MG63 (cell line): ENCODE data around the gene MORN1. TPM values are rescaled to one million over a fixed set of nuclear protein-coding genes. Genes with fewer than 3 reads are reported as not detected.
"Not testable (repeated sequence)": the region's sequence is repeated elsewhere in the genome, so short reads cannot be mapped to it uniquely, and the experiment has no call there.

Experiments
- DNase-seq: peaks from one replicate; pipeline ENCODE4 v3.0.0-alpha.2; 2020
- H3K27me3 ChIP-seq: fragments of 250-450 bp; sonication (Bioruptor Pico); 2 replicates; pipeline ENCODE4 v1.5.1; 2020; ENCODE audit warnings: mild to moderate bottlenecking, moderate library complexity
- H3K36me3 ChIP-seq: fragments of 250-450 bp; sonication (Bioruptor Pico); 2 replicates; pipeline ENCODE4 v1.5.1; 2020; ENCODE audit warnings: mild to moderate bottlenecking, moderate library complexity
- H3K4me3 ChIP-seq: fragments of 250-450 bp; sonication (Bioruptor Pico); 2 replicates; pipeline ENCODE4 v1.5.1; 2020; ENCODE audit warnings: mild to moderate bottlenecking, moderate library complexity
- H3K9me3 ChIP-seq: fragments of 250-450 bp; sonication (Bioruptor Pico); 2 replicates; pipeline ENCODE4 v1.5.1; 2020; ENCODE audit warnings: mild to moderate bottlenecking, moderate library complexity
- total RNA-seq: library from RNA; depleted of rRNA; stranded (reverse); fragments of >200 nt; shearing (Covaris generic); gene quantifications from 2 replicates; pipeline ENCODE4 v1.2.3, GENCODE V29; 2014; ENCODE audit warnings: low replicate concordance

MORN1 gene
- total RNA-seq, 1 experiment from 2014 or later, result 20.5 TPM

GRCh38 chr1:2330519-2331199 is 60.7 kb downstream of the MORN1 start:
- Histone ChIP-seq H3K27me3 (no peaks in the 10 kb centered on the region), H3K4me3 (no peak overlapping the region), H3K36me3 (no peaks in the 10 kb centered on the region), H3K9me3 (no peaks in the 10 kb centered on the region)
- DNase-seq, result no peak

DNA sequence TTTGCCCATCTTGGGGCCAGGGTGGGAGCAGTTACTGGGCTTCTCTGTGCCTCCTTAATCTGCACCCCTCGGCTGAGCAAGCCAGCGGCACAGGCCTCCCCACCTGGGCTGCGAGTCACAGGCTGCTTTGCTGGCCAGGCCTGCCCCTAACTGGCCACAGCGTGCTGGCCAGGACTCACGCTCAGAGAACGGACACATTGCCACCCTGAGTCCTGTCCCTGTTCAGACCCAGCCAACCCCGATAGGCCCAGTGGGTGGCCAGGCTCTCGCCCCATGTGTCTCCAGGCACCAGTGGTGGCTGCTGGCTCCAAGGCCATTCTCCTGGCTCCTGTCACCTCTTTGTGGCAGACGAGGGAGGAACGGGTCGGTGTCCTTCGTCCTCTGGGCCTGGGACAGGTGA is 61.3 kb downstream of the MORN1 start:
- no peak overlapping the region for H3K4me3 ChIP-seq
- no peak for DNase-seq
- H3K9me3 ChIP-seq, result no peaks in the 10 kb centered on the region
- H3K36me3 ChIP-seq, result no peaks in the 10 kb centered on the region
- no peaks in the 10 kb centered on the region for H3K27me3 ChIP-seq

GRCh38 chr1:2328676-2329455 is 62.5 kb downstream of the MORN1 start:
- no peak for DNase-seq
- Histone ChIP-seq H3K4me3 (no peak overlapping the region), H3K27me3 (no peaks in the 10 kb centered on the region), H3K36me3 (no peaks in the 10 kb centered on the region), H3K9me3 (no peaks in the 10 kb centered on the region)

DNA sequence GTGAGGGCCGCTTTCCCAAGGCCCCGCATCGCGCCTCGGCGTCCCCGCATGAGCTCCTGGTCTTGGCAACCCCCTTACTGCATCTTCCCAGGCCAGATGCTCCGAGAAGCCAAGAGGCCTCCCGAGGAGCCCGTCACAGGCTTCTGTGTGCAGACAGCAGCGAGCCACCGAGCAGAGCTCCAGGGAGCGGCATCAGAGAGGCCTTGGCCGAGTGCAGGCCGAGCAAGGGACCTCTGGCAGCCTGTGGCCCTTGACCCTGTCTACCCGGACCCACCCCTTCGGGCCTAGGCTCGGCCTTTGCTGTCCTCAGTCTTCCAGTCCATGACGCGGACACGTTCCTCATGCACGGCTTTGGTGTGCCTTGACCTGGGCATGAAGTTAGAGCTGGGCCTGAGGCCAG is 63.5 kb downstream of the MORN1 start:
- DNase-seq, result no peak
- no peaks in the 10 kb centered on the region for H3K36me3 ChIP-seq
- H3K9me3 ChIP-seq, result no peaks in the 10 kb centered on the region
- no peaks in the 10 kb centered on the region for H3K27me3 ChIP-seq
- no peak overlapping the region for H3K4me3 ChIP-seq

GRCh38 chr1:2327162-2327561 is 64.2 kb downstream of the MORN1 start:
- not testable (repeated sequence) for H3K4me3 ChIP-seq, DNase-seq, H3K27me3 ChIP-seq, H3K9me3 ChIP-seq, H3K36me3 ChIP-seq

- H3K4me3 ChIP-seq, result no peak overlapping the region
- no peaks in the 10 kb centered on the region for H3K36me3 ChIP-seq
- no peak for DNase-seq
- H3K9me3 ChIP-seq, result no peaks in the 10 kb centered on the region
- H3K27me3 ChIP-seq, result no peaks in the 10 kb centered on the region
Observed at GRCh38 chr1:2326524-2326923, 64.8 kb downstream of the MORN1 start.

- H3K36me3 ChIP-seq, result no peaks in the 10 kb centered on the region
- H3K9me3 ChIP-seq, result no peaks in the 10 kb centered on the region
- H3K4me3 ChIP-seq, result no peak overlapping the region
- H3K27me3 ChIP-seq, result no peaks in the 10 kb centered on the region
- no peak for DNase-seq
Observed at GRCh38 chr1:2324553-2325366, 66.6 kb downstream of the MORN1 start.

GRCh38 chr1:2323451-2323974 is 67.8 kb downstream of the MORN1 start:
- Histone ChIP-seq H3K4me3 (no peak overlapping the region), H3K36me3 (no peaks in the 10 kb centered on the region), H3K9me3 (no peaks in the 10 kb centered on the region), H3K27me3 (no peaks in the 10 kb centered on the region)
- no peak for DNase-seq

- DNase-seq, result no peak
- no peaks in the 10 kb centered on the region for H3K27me3 ChIP-seq
- no peaks in the 10 kb centered on the region for H3K36me3 ChIP-seq
- H3K4me3 ChIP-seq, result no peak overlapping the region
- H3K9me3 ChIP-seq, result no peaks in the 10 kb centered on the region
Observed at GRCh38 chr1:2322581-2323211, 68.7 kb downstream of the MORN1 start.

DNA sequence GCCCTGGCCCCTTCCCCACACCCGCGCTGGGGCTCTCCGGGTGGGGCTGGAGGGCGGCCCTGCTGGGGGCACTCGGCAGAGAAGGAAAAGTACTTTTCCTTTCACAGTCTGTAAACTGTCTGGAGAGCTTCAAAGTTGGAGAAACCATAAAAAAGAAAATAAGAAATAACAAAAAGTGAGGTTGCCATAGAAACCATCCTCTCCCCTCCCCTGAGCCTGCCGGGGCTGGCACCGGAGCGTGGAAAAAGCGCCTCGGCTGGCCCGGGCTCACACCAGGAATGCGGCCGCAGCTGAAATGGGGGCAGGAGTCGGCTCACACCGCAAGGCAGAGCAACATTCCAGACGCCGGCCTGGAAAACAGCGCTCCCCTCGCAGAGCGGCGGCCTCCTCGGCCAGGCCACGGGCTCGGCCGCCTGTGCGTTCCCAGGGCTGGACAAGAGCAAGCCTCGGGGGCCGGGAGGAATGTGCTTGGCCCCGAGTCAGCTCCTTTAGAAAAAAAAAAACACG is 69.2 kb downstream of the MORN1 start:
- no peak overlapping the region for H3K4me3 ChIP-seq
- no peak for DNase-seq
- no peaks in the 10 kb centered on the region for H3K27me3 ChIP-seq
- H3K36me3 ChIP-seq, result no peaks in the 10 kb centered on the region
- H3K9me3 ChIP-seq, result no peaks in the 10 kb centered on the region

GRCh38 chr1:2320760-2321667 is 70.3 kb downstream of the MORN1 start:
- H3K4me3 ChIP-seq, result no peak overlapping the region
- no peak for DNase-seq
- H3K36me3 ChIP-seq, result no peaks in the 10 kb centered on the region
- no peaks in the 10 kb centered on the region for H3K9me3 ChIP-seq
- H3K27me3 ChIP-seq, result no peaks in the 10 kb centered on the region

GRCh38 chr1:2320006-2320405 is 71.3 kb downstream of the MORN1 start:
- Histone ChIP-seq H3K27me3 (no peaks in the 10 kb centered on the region), H3K4me3 (no peak overlapping the region), H3K9me3 (no peaks in the 10 kb centered on the region), H3K36me3 (no peaks in the 10 kb centered on the region)
- no peak for DNase-seq

DNA sequence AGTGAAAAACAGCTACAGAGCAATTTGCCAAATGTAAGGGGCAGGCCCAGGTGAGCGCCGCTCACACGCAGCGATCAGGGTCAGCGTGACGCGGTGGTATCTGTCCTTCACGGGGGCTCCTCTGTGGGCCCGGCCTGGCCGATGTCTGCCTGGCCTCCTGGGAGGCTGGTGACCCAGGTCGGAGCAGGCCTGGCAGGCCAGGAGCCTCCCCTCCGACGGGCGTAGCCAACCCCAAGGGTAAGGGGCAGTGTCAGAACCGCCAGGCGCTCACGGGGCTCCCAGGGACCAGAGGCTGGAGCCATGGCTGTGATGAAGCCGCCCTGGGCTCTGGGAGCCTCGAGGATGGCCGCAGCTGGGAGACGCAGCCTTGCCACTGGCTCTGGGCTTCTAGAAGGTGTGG is 72.1 kb downstream of the MORN1 start:
- Histone ChIP-seq H3K36me3 (no peaks in the 10 kb centered on the region), H3K27me3 (no peaks in the 10 kb centered on the region), H3K9me3 (no peaks in the 10 kb centered on the region), H3K4me3 (no peak overlapping the region)
- DNase-seq, result no peak

- no peaks in the 10 kb centered on the region for H3K36me3 ChIP-seq
- no peaks in the 10 kb centered on the region for H3K27me3 ChIP-seq
- H3K4me3 ChIP-seq, result no peak overlapping the region
- no peaks in the 10 kb centered on the region for H3K9me3 ChIP-seq
- no peak for DNase-seq
Observed at GRCh38 chr1:2318314-2319278, 72.8 kb downstream of the MORN1 start.
